K562 (cell line): ENCODE measurements around the gene SLC25A33. TPM values are rescaled to one million over a fixed set of nuclear protein-coding genes. Genes with fewer than 3 reads are reported as not detected.

Experiments used
- E2F3 ChIP-seq: fragments of 250-450 bp; sonication (Bioruptor Pico); IDR thresholded peaks from 2 replicates; pipeline ENCODE4 v1.4.0; 2020; ENCODE audit warnings: mild to moderate bottlenecking
- EGR1 ChIP-seq: fragments of 450-650 bp; conservative IDR thresholded peaks from 2 replicates; pipeline ENCODE4 v1.6.1; 2017; ENCODE audit warnings: mild to moderate bottlenecking
- ETV1 ChIP-seq: fragments of 450-650 bp; conservative IDR thresholded peaks from 2 replicates; pipeline ENCODE4 v1.6.1; 2016; ENCODE audit warnings: missing genetic modification characterization, control low read depth, low read depth, missing compliant biosample characterization
- HMGN3 ChIP-seq: IDR thresholded peaks from 2 replicates; pipeline ENCODE4 v1.6.1; 2011; ENCODE audit warnings: borderline replicate concordance, low read depth, mild to moderate bottlenecking, mixed read lengths, low read length; ENCODE audit not compliant: insufficient read length; ENCODE audit errors: extremely low read depth
- HNRNPL ChIP-seq: fragments of 200-400 bp; formaldehyde crosslinking; IDR thresholded peaks from 2 replicates; pipeline ENCODE4 v1.6.1; 2017; ENCODE audit warnings: low read depth, mild to moderate bottlenecking, low read length
- MTA3 ChIP-seq: fragments of 450-650 bp; formaldehyde crosslinking; IDR thresholded peaks from 2 replicates; pipeline ENCODE4 v1.6.1; 2017; ENCODE audit warnings: mild to moderate bottlenecking, borderline replicate concordance
- MYNN ChIP-seq, 2 experiments: sonication (generic); formaldehyde crosslinking in 1 of 2; IDR thresholded peaks; 2 replicates each; pipeline versions ENCODE4 v1.5.0 to v1.6.1; 2016 to 2020; ENCODE audit warnings: antibody characterized with exemption in 1 of 2, missing genetic modification reagents in 1 of 2
- POLR2G ChIP-seq: fragments of 200-400 bp; formaldehyde crosslinking; IDR thresholded peaks from 2 replicates; pipeline ENCODE4 v1.6.1; 2017; ENCODE audit warnings: low read depth, mild to moderate bottlenecking, antibody characterized with exemption, low read length, moderate library complexity
- RCOR1 ChIP-seq, 2 experiments: IDR thresholded peaks; 2 replicates each; pipeline ENCODE4 v1.6.1; 2012; ENCODE audit warnings: low read depth in 2 of 2, low read length in 2 of 2, borderline replicate concordance in 1 of 2, improper control_type of control experiment in 1 of 2
- RNF2 ChIP-seq: sonication (generic); IDR thresholded peaks from 2 replicates; pipeline ENCODE4 v1.6.1; 2016
- STAT5A ChIP-seq: IDR thresholded peaks from 2 replicates; pipeline ENCODE4 v1.6.1; 2012; ENCODE audit warnings: low read length, inconsistent platforms, borderline replicate concordance
- ZKSCAN3 ChIP-seq: fragments of 250-450 bp; sonication (Bioruptor Pico); IDR thresholded peaks from 2 replicates; pipeline ENCODE4 v1.4.0; 2020
- ZNF263 ChIP-seq: sonication (generic); formaldehyde crosslinking; IDR thresholded peaks from 2 replicates; pipeline ENCODE4 v1.8.0; 2022; ENCODE audit warnings: mild to moderate bottlenecking, missing genetic modification reagents, borderline replicate concordance
- ZNF384 ChIP-seq: IDR thresholded peaks from 2 replicates; pipeline ENCODE4 v1.6.1; 2012; ENCODE audit warnings: low read depth, low read length, improper control_type of control experiment
- polyA plus RNA-seq, 8 experiments: library from polyadenylated mRNA; depleted of rRNA in 4 of 8; stranded (reverse) in 5 of 8; unstranded in 3 of 8; fragments of >200 nt; fragmentation: Nextera tagmentation in 2 of 8; fragmentation: Illumina TruSeq in 1 of 8; extraction: Ambion mirVana in 2 of 8; extraction: Trizol in 1 of 8; gene quantifications; 2 replicates each; pipeline versions ENCODE4 v1.2.1 to v1.2.3, GENCODE V29; 2011 to 2014; ENCODE audit warnings: inconsistent platforms in 1 of 8, missing spikeins in 1 of 8
- total RNA-seq, 7 experiments: library from RNA; depleted of rRNA in 6 of 7; stranded (reverse); fragments of >200 nt in 6 of 7; fragmentation: Illumina TruSeq in 2 of 7; extraction: Trizol in 2 of 7; gene quantifications; 2 replicates each; pipeline versions ENCODE4 v1.2.1 to v1.2.3, GENCODE V29; 2011 to 2021; ENCODE audit warnings: low replicate concordance in 1 of 7
- TF ChIP-seq, protein P1 (sequence below), 3 experiments: IDR thresholded peaks in 2 of 3; conservative IDR thresholded peaks in 1 of 3; 2 replicates each; pipeline ENCODE4 v1.5.1; 2011 to 2012; ENCODE audit warnings: low read length in 3 of 3, mild to moderate bottlenecking in 3 of 3, control low read depth in 2 of 3, improper control_type of control experiment in 1 of 3, inconsistent platforms in 1 of 3, low read depth in 1 of 3, mixed read lengths in 1 of 3, moderate library complexity in 1 of 3; ENCODE audit not compliant: insufficient read depth in 2 of 3
- TF ChIP-seq, protein P2 (sequence below): fragments of 250-450 bp; sonication (Bioruptor Pico); IDR thresholded peaks from 2 replicates; pipeline ENCODE4 v1.4.0; 2020
- TF ChIP-seq, protein P3 (sequence below): fragments of 450-650 bp; formaldehyde crosslinking; IDR thresholded peaks from 2 replicates; pipeline ENCODE4 v1.4.0; 2020; ENCODE audit warnings: mild to moderate bottlenecking, moderate library complexity

Gene SLC25A33
- total and polyA plus RNA-seq, 9 of the 15 experiments (the other 6 are each of a cell fraction or from before 2014, with no cell fraction given), result 3.2 to 23.5 (median 17.5) TPM

DNA sequence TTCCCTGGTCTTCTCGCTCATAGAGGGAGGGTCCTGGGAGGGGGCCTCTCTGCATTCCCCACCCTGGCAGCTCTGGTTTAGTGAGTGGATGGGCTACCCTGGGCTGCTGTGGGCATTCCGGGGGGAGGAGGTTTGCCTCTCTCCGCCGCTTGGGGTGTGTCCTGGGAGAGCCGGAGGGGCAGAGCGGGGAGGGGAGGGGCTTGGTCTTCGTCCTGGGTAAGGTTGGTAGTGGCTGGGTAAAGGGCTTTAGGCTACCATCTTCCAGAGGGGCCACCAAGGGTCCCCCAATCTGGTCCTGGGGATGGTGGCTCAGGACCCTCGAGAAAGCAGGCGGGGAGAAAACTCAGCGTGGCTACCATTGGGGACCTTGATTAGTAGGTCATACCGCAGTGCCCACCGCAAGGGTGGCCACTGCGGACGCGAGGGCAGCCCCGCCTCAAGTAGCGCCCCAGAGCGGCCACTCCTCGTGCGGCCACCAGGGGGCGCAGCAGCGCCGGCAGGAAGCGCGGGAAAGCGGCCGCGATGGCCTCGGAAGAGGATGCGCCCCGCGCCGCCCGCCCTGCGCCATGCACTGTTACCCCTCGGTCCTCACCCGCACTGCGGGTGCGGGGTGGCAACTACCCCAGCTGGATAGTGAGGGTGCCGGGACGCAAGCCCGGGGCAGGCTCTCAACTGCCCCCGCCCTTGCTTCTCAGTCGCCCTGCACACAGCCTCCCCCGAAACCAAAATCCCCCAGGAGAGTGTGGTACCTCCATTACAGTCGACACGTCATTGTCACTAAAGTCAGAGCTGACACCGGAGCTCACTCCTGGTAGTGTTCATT lies 44.1 kb upstream of the SLC25A33 start (continued):
- TF ChIP-seq ZKSCAN3 (CRISPR knock-in tag), result no peak
- no peak for TF ChIP-seq EGR1
- TF ChIP-seq E2F3, result peak; percentile 99
- peak; percentile 50; the same call in 1 of the 2 replicates for TF ChIP-seq ZNF384
- TF ChIP-seq, protein P1, sequence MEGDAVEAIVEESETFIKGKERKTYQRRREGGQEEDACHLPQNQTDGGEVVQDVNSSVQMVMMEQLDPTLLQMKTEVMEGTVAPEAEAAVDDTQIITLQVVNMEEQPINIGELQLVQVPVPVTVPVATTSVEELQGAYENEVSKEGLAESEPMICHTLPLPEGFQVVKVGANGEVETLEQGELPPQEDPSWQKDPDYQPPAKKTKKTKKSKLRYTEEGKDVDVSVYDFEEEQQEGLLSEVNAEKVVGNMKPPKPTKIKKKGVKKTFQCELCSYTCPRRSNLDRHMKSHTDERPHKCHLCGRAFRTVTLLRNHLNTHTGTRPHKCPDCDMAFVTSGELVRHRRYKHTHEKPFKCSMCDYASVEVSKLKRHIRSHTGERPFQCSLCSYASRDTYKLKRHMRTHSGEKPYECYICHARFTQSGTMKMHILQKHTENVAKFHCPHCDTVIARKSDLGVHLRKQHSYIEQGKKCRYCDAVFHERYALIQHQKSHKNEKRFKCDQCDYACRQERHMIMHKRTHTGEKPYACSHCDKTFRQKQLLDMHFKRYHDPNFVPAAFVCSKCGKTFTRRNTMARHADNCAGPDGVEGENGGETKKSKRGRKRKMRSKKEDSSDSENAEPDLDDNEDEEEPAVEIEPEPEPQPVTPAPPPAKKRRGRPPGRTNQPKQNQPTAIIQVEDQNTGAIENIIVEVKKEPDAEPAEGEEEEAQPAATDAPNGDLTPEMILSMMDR (IDR thresholded peaks at IDR 0.05 in 2 of 3, conservative IDR thresholded peaks at IDR 0.05 in 1 of 3; ENCODE audit: insufficient read depth in 2 of 3, low read depth in 1 of 3, low read length in 3 of 3), result peak; percentile 96 to 98 (median 97)
- TF ChIP-seq, protein P2, sequence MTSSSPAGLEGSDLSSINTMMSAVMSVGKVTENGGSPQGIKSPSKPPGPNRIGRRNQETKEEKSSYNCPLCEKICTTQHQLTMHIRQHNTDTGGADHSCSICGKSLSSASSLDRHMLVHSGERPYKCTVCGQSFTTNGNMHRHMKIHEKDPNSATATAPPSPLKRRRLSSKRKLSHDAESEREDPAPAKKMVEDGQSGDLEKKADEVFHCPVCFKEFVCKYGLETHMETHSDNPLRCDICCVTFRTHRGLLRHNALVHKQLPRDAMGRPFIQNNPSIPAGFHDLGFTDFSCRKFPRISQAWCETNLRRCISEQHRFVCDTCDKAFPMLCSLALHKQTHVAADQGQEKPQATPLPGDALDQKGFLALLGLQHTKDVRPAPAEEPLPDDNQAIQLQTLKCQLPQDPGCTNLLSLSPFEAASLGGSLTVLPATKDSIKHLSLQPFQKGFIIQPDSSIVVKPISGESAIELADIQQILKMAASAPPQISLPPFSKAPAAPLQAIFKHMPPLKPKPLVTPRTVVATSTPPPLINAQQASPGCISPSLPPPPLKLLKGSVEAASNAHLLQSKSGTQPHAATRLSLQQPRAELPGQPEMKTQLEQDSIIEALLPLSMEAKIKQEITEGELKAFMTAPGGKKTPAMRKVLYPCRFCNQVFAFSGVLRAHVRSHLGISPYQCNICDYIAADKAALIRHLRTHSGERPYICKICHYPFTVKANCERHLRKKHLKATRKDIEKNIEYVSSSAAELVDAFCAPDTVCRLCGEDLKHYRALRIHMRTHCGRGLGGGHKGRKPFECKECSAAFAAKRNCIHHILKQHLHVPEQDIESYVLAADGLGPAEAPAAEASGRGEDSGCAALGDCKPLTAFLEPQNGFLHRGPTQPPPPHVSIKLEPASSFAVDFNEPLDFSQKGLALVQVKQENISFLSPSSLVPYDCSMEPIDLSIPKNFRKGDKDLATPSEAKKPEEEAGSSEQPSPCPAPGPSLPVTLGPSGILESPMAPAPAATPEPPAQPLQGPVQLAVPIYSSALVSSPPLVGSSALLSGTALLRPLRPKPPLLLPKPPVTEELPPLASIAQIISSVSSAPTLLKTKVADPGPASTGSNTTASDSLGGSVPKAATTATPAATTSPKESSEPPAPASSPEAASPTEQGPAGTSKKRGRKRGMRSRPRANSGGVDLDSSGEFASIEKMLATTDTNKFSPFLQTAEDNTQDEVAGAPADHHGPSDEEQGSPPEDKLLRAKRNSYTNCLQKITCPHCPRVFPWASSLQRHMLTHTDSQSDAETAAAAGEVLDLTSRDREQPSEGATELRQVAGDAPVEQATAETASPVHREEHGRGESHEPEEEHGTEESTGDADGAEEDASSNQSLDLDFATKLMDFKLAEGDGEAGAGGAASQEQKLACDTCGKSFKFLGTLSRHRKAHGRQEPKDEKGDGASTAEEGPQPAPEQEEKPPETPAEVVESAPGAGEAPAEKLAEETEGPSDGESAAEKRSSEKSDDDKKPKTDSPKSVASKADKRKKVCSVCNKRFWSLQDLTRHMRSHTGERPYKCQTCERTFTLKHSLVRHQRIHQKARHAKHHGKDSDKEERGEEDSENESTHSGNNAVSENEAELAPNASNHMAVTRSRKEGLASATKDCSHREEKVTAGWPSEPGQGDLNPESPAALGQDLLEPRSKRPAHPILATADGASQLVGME, result peak; percentile 59; the same call in 1 of the 2 replicates
- TF ChIP-seq RNF2, result peak; percentile 80
- peak; percentile 51 for TF ChIP-seq ZNF263 (CRISPR knock-in tag)
- peak in 1 of 2 experiments; percentile 62; a peak in 1 of 4 replicates for TF ChIP-seq RCOR1 (IDR thresholded peaks at IDR 0.05; ENCODE audit: borderline replicate concordance in 1 of 2, low read depth in 2 of 2, low read length in 2 of 2)
- TF ChIP-seq, protein P3, sequence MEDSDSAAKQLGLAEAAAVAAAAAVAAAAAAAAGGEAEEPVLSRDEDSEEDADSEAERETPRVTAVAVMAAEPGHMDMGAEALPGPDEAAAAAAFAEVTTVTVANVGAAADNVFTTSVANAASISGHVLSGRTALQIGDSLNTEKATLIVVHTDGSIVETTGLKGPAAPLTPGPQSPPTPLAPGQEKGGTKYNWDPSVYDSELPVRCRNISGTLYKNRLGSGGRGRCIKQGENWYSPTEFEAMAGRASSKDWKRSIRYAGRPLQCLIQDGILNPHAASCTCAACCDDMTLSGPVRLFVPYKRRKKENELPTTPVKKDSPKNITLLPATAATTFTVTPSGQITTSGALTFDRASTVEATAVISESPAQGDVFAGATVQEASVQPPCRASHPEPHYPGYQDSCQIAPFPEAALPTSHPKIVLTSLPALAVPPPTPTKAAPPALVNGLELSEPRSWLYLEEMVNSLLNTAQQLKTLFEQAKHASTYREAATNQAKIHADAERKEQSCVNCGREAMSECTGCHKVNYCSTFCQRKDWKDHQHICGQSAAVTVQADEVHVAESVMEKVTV (CRISPR knock-in tag), result peak; percentile 58
- TF ChIP-seq MYNN (IDR thresholded peaks at IDR 0.05), result no peak
- TF ChIP-seq MYNN (CRISPR knock-in tag; IDR thresholded peaks at IDR 0.05), result no peak
- TF ChIP-seq HMGN3, result peak; percentile 80
- TF ChIP-seq STAT5A, result no peak
- peak; percentile 56; the same call in 1 of the 2 replicates for TF ChIP-seq MTA3
- TF ChIP-seq POLR2G, result peak; percentile 35; the same call in 1 of the 2 replicates
- TF ChIP-seq HNRNPL, result peak; percentile 88
- peak; percentile 58; the same call in 1 of the 2 replicates for TF ChIP-seq ETV1 (tag)
